Measurements from ENCODE around the gene UFL1.
A peak's percentile ranks its signal among the peaks of the same experiment; 100 is the strongest.

Gene UFL1

GRCh38 chr6:96576221-96576620, 54.6 kb downstream of the UFL1 start:
- no peak for DNase-seq

- DNase-seq = no peak
These were observed 60.4 kb downstream of the UFL1 start for GRCh38 chr6:96582021-96582420.

GRCh38 chr6:96582436-96582835, 60.8 kb downstream of the UFL1 start:
- DNase-seq = no peak

GRCh38 chr6:96604420-96604819, 82.8 kb downstream of the UFL1 start:
- peak; percentile 22 to 71 for DNase-seq
